DND-41 (cell line): ENCODE measurements around the gene GPR161.

Experiments used
- CTCF ChIP-seq: IDR thresholded peaks from 2 replicates; pipeline ENCODE4 v1.5.1; 2012; ENCODE audit warnings: borderline replicate concordance, low read length, moderate library complexity, mild to moderate bottlenecking; ENCODE audit not compliant: poor library complexity, severe bottlenecking; ENCODE audit errors: extremely low read depth
- EZH2 ChIP-seq: IDR thresholded peaks from 3 replicates; pipeline ENCODE4 v1.6.1; 2012; ENCODE audit warnings: borderline replicate concordance, low read depth, mild to moderate bottlenecking, moderate library complexity, low read length, inconsistent platforms; ENCODE audit not compliant: severe bottlenecking

GRCh38 chr1:168098534-168099320 lies 38.0 kb downstream of the GPR161 start:
- TF ChIP-seq EZH2 (no peak), CTCF (no peak)
